Fibroblast of skin of abdomen (primary cell): Measurements from ENCODE around the gene MLIP.

ENCODE experiments used
- DNase-seq: peaks from one replicate; pipeline ENCODE4 v3.0.0-alpha.2; 2013

Gene MLIP

DNA sequence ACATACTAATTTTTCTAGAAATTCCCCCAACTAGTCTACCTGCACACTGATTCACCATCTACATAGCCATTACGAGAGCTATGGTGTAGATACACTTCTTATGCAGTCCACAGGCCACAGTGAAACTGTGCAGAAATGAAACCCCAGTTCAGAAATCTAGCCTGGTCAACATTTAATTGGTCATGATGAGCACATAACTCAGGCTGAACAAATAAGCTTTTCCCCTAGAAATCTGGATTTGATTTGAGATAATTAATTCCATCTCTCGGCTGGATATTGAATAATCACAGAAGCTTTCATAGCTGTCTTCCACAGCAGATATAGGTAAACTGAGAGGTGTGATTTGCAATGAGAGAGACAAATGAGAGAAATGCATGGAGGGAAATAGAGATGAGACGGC, 174.4 kb downstream of the MLIP start:
- peak; percentile 79 for DNase-seq

DNA sequence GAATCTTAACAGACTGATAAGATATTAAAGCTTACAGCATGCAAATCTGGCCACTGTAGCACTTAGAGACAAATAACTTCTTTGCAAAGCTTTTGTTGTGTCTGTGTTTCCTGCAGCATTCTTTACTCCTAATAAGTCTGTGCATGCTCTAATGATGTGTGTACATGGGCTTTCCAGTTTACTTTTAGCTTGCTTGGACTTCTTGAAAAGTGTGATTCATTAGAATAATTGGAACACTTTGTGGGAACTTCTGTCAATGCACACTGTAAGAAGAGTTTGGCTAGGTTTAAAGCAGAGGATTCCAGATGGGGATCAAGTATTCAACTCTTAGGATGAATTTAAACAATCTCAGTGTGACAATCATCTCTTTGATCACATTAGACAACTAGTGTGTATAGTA, 174.9 kb downstream of the MLIP start:
- peak; percentile 77 for DNase-seq

DNA sequence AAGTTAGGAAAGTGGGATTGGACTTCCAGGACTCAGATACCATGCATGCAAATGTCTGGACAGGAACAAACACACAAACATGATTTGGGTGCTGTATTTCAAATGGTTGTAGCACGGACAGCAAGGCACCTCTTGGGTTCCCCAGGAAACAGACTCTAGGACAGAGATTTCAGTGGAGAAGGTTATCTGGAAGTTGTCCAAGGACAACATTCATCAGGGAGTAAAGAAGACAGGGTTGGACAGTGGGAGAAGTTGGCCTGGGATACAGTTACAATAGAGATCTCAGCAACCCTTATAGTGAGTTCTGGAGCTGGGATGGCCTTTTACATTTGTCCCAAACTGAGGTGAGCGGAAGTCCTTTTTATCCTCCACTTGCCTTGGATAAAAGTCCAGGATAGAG, 177.2 kb downstream of the MLIP start:
- DNase-seq: no peak

DNA sequence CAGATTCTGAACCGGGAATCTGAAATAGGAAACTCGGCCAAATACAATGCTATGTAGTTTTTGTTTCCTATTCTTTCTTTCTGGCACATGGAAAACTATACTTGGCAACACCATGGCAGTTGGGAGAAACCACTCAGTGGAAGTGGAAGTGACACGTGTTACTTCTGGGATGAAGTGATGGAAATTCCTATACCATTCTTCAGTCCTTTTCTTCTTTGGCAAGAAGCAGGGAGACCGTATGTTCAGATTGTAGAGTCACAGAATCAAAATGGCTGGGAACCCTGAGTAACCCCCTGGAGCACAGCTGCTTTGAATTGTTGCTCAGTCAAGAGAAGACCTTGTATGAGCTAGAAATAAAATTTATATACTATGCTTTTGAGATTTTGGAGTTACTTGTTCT, 178.2 kb downstream of the MLIP start:
- DNase-seq: peak; percentile 38

DNA sequence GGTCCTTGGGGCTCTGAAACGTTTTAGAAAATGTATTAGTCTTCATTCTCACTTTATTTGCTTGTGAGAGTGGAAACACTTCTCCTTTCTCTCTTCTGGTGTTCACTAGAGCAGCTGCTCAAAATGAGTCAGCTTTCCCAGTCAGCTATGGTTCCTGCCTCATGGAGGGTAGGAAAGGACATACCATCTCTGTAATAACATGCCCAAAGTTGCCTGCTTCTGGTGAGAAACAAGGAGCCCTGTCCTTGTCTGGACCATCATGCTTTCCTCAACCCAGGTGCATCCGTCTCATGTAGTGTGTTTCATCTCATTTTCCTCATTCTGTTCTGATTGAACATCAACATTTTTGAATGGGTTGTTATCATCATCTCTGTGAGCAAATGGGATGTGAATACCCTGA, 179.9 kb downstream of the MLIP start:
- DNase-seq: peak; percentile 78

DNA sequence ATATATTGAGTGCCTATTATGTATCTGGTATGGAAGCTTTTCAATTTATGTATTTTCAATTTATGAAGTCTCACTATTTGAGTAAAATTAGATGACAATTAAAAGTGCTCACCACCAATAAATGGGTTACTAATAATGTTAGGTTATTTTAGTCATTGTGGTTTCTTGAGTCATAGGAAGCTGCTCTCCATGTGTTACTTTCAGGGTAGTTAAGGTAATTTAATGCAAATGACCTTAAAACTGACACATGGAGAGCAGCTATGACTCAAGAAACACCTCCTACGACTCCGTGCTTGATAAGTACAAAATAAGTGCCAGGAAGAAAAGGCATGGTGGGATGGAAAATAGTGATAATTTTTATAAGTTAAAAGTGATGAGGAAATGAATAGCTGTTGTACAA, 180.5 kb downstream of the MLIP start:
- DNase-seq: peak; percentile 85

DNA sequence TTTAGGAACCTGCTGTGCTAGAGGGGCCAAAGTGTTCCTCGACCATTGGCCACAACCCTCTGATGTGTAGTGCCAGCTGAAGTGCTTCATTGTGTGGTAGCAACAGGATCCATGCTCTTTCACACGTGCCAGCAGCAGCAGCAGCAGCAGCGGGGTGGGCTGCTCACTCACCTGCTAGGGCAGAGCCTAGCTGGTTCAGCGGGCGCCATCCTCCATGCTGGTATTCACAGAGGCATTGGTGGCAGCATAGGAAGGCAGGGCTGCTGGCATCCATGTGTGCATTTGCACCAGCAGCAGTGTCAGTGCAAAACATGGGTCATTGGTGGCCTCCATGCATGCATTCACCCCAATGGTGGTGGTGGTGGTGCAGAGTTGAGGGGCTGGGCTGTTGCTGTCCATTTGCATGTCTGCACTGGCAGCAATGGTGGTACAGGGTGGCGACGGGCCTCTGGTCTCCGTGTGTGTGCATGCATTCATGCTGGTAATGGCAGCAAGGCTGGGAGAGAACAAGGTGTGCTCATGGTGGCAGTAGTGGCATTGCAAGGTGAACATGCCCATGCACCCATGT, 183.8 kb downstream of the MLIP start:
- DNase-seq: no peak

DNA sequence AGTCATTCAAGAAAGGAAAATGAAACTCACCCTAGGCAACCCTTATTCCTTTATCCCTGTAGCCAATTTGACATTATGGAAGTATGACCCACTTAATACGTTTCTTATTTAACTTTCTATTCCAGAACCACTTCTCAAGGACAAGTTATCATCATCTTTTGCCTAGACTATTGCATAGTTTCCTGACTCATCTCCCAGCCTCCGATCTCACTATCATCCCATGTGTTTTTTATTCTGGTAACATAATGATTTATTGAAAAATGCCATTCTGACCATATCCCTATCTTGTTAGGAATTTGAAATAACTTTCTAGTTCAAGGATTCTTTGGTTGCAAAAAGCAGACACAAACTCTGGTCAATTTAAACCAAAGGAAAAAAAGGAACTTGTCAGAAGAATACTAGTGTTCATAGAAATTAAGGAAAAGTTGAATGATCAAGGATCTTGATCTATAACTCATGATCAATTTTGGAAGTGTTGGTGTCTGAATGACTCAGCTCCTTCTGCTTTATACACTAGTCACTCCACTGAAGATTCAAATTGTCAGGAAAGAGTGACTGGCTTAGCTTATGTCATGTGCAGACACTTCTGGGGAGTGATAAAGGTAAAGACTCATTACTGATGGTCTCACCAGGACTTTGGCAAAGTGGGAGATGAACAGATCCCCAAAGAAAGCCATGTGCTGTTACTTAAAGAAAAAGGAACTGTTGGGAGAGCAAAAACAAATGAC, 188.5 kb downstream of the MLIP start:
- DNase-seq: peak; percentile 90

DNA sequence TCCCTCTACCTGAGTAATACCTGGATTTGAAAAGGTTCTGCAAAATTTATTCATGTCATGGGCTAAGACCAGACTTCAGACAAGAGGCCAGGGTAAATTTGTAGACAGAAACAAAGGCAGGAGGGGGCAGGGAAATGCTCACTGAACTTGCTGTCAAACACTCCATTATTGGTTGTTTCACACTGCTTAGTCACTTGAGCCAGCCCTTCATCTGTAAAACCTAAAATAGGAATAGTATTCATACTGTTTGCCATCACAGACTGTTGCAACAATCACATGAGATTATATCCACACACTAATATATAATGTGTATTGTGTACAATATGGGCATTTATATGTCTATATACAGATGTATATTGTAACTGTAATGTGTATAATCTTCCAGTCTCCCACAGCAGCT, 190.5 kb downstream of the MLIP start:
- no peak for DNase-seq

DNA sequence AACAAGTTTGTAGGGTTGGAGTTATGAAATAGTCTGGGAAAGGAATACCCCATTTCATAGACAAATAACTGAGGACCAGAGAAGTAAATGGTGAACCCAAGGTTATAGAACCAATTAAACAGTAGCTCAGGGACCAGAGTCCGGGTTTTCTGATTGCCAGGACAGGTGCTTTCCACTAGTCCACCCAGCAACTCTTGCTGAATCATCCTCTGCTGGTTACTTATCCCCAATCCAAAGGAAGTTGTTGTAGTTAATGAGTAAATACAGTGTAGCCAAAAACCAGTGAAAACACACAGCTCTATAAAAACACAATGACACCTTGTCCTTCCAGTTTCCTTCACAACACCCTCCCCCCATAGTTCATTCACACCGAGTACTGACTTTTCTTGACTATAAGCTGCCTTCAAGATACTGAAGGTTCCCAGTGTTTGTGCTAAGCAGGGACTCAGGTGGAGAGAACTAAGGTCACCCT, 196.2 kb downstream of the MLIP start:
- DNase-seq: no peak

DNA sequence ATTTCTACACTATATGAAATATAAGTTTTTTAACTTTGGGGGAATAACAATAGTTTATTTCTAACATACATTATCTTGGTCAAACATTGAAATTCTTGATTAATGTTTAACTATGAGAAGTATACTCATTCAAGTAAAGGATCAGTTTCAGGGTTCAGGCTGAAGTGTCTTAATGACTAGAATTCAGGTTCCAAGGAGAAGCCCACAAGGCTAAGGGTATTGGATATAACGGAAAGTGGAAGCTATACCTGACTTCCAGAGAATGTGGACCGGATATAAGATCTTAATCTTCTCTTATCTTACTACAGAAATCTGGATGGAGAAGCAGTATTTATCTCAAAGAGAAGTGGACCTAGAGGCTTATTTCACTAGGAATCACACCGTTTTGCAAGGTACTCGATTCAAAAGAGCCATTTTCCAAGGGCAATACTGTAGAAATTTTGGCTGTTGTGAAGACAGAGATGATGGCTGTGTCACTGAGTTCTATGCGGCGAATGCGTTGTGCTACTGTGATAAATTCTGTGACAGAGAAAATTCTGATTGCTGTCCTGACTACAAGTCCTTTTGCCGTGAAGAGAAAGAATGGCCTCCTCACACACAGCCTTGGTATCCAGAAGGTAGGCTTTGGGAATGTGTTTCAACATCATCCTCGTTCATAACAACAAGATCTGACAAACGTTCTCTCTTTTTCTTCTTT, 197.2 kb downstream of the MLIP start, which contains the start of gene TINAG:
TINAG (plus strand) TSS at position 153 of the 697 bp plus-strand sequence; CDS start at position 263, 110 bp downstream.
- DNase-seq: no peak

DNA sequence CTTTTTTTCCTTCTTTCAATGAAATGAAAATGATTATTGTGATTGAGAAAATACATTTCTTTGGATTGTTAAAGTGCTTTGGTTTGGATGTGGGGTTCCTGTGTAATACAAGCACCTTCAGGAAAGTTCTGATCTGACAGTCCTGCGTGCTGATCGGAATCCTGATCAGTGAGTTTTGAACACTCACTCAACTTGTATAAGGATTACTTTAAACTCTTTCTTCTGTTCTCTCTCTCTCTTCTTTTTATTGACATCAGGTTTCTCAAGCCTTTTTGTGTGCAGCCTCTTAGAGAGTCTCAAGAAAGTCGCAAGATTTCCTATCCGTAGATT, 197.7 kb downstream of the MLIP start:
- DNase-seq: no peak

DNA sequence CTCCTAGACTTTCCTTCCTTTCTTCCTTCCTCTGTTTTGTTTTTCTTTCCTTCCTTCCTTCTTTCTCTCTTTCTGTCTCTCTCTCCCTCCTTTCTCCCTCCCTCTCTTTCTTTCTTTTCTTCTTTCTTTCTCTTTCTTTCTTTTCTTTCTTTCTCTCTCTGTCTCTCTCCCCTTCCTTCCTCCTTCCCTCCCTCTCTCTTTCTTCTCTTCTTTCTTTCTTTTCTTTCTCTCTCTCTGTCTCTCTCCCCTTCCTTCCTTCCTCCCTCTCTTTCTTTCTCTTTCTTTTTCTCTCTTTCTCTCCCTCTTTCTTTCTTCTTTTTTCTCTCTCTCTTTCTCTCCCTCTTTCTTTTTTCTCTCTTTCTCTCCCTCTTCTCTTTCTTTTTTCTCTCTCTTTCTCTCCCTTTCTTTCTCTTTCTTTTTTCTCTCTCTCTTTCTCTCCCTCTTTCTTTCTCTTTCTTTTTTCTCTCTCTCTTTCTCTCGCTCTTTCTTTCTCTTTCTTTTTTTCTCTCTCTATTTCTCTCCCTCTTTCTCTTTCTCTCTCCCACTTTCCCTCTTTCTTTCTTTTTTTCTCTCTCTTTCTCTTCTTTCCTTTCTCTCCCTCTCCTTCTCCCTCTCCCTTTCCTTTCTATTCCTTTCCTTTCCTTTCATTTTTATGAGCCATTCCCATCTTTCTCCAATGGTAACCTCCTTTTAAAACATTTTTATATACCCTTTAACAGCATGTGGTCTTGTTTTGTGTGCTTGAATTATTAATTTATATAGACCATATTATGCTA, 199.3 kb downstream of the MLIP start:
- DNase-seq: no peak

DNA sequence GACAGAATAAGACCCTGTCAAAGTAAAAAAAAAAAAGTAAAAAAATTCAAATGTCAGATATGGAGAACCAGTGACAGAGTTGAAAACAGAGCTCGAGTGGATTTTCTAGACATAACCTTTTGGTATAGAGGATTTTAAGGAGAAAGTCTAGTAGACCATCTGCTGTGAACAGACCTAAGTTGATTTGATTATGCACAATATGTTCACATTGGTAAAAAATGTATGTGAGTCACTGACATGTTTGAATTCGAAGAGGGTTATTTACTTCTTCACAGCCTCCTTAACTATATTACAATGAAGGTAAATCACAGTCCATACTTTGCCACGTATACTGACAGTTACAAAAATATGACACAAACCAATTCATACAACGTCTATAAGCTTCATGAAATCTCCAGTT, 204.4 kb downstream of the MLIP start:
- no peak for DNase-seq
